ENCODE results near the gene MAN2C1.
"Not testable (repeated sequence)": the region's sequence is repeated elsewhere in the genome, so short reads cannot be mapped to it uniquely, and the experiment has no call there.

The MAN2C1 gene

GRCh38 chr15:75367913-75368688, at the start of gene MAN2C1:
MAN2C1 (minus strand) TSS chr15:75368607; CDS start chr15:75368583, 24 bp downstream.
- DNase-seq = peak; percentile 31 to 94 (median 83)

- DNase-seq = no peak
Observed at GRCh38 chr15:75416584-75416983, 48.2 kb upstream of the MAN2C1 start.

- no peak for DNase-seq
Observed at GRCh38 chr15:75410196-75410595, 41.8 kb upstream of the MAN2C1 start.

GRCh38 chr15:75407083-75407482, 38.7 kb upstream of the MAN2C1 start:
- DNase-seq = no peak

GRCh38 chr15:75403892-75404291, 35.5 kb upstream of the MAN2C1 start:
- DNase-seq = no peak

- DNase-seq = no peak
Observed at GRCh38 chr15:75397494-75397893, 29.1 kb upstream of the MAN2C1 start.

GRCh38 chr15:75389791-75390382, 21.5 kb upstream of the MAN2C1 start:
- DNase-seq = no peak

GRCh38 chr15:75383986-75384385, 15.6 kb upstream of the MAN2C1 start:
- not testable (repeated sequence) for DNase-seq

GRCh38 chr15:75380773-75381172, 12.4 kb upstream of the MAN2C1 start:
- DNase-seq = no peak

GRCh38 chr15:75371901-75372688, 3.7 kb upstream of the MAN2C1 start:
- DNase-seq = no peak

- no peak for DNase-seq
Observed at GRCh38 chr15:75371486-75371885, 3.1 kb upstream of the MAN2C1 start.

GRCh38 chr15:75369897-75370581, 1.6 kb upstream of the MAN2C1 start:
- no peak for DNase-seq

GRCh38 chr15:75368689-75369239, 357 bp upstream of the MAN2C1 start:
- DNase-seq = no peak

GRCh38 chr15:75367406-75367912, 948 bp downstream of the MAN2C1 start:
- DNase-seq = no peak

- DNase-seq = no peak
Observed at GRCh38 chr15:75367006-75367405, 1.4 kb downstream of the MAN2C1 start.

GRCh38 chr15:75366163-75366562, 2.2 kb downstream of the MAN2C1 start:
- DNase-seq = no peak

GRCh38 chr15:75364881-75365280, 3.5 kb downstream of the MAN2C1 start:
- no peak for DNase-seq

GRCh38 chr15:75363786-75364185, 4.6 kb downstream of the MAN2C1 start:
- DNase-seq = no peak

GRCh38 chr15:75362642-75363249, 5.7 kb downstream of the MAN2C1 start:
- no peak for DNase-seq

- no peak for DNase-seq
Observed at GRCh38 chr15:75361989-75362641, 6.3 kb downstream of the MAN2C1 start.
